Hepatic stellate cell (primary cell): ENCODE results near the gene TAMM41.
"Not testable (repeated sequence)": the region's sequence is repeated elsewhere in the genome, so short reads cannot be mapped to it uniquely, and the experiment has no call there.

ENCODE experiments used
- DNase-seq: peaks from one replicate; pipeline ENCODE4 v3.0.0; 2011; ENCODE audit warnings: low spot score

TAMM41 gene

GRCh38 chr3:11814663-11815062, 32.0 kb downstream of the TAMM41 start:
- DNase-seq, result no peak

GRCh38 chr3:11810276-11810675, 36.4 kb downstream of the TAMM41 start:
- peak; percentile 57 for DNase-seq

- no peak for DNase-seq
Measured at GRCh38 chr3:11808231-11808630, 38.5 kb downstream of the TAMM41 start.

- DNase-seq, result no peak
Measured at GRCh38 chr3:11807686-11808085, 39.0 kb downstream of the TAMM41 start.

- DNase-seq, result no peak
Measured at GRCh38 chr3:11805716-11806115, 41.0 kb downstream of the TAMM41 start.

- DNase-seq, result peak; percentile 64
Measured at GRCh38 chr3:11803977-11804892, 42.5 kb downstream of the TAMM41 start.

- DNase-seq, result no peak
Measured at GRCh38 chr3:11799791-11800190, 46.9 kb downstream of the TAMM41 start.

- DNase-seq, result no peak
Measured at GRCh38 chr3:11794927-11795326, 51.8 kb downstream of the TAMM41 start.

GRCh38 chr3:11791339-11792200, 55.1 kb downstream of the TAMM41 start:
- no peak for DNase-seq

- DNase-seq, result no peak
Measured at GRCh38 chr3:11789412-11789811, 57.3 kb downstream of the TAMM41 start.

- DNase-seq, result no peak
Measured at GRCh38 chr3:11784971-11785377, 61.7 kb downstream of the TAMM41 start.

- no peak for DNase-seq
Measured at GRCh38 chr3:11780341-11780740, 66.3 kb downstream of the TAMM41 start.

GRCh38 chr3:11779626-11780025, 67.1 kb downstream of the TAMM41 start:
- no peak for DNase-seq

GRCh38 chr3:11778248-11778647, 68.4 kb downstream of the TAMM41 start:
- no peak for DNase-seq

- no peak for DNase-seq
Measured at GRCh38 chr3:11776346-11776745, 70.3 kb downstream of the TAMM41 start.

GRCh38 chr3:11775493-11775892, 71.2 kb downstream of the TAMM41 start:
- no peak for DNase-seq

- DNase-seq, result peak; percentile 68
Measured at GRCh38 chr3:11774296-11774877, 72.3 kb downstream of the TAMM41 start.

- DNase-seq, result not testable (repeated sequence)
Measured at GRCh38 chr3:11771931-11772330, 74.8 kb downstream of the TAMM41 start.

GRCh38 chr3:11770477-11771391, 76.0 kb downstream of the TAMM41 start:
- DNase-seq, result peak; percentile 88

- DNase-seq, result no peak
Measured at GRCh38 chr3:11769704-11770476, 76.8 kb downstream of the TAMM41 start.

GRCh38 chr3:11768604-11769003, 78.1 kb downstream of the TAMM41 start:
- DNase-seq, result no peak
